Prostate gland (tissue), 2 donors: ENCODE results near the gene ARHGAP5.

Experiments used
- POLR2AphosphoS5 ChIP-seq: sonication (generic); formaldehyde crosslinking; IDR thresholded peaks from one replicate; pipeline ENCODE4 v1.6.1; 2017; ENCODE audit warnings: antibody characterized with exemption
- TF ChIP-seq, protein P1 (sequence below), 4 experiments: fragments of 200-600 bp in 2 of 4; fragments of 450-650 bp in 2 of 4; sonication (generic) in 2 of 4; IDR thresholded peaks; 1 replicate in 3 of 4; 2 replicates in 1 of 4; pipeline ENCODE4 v1.5.1; 2016 to 2019; ENCODE audit warnings: antibody characterized with exemption in 4 of 4, mild to moderate bottlenecking in 2 of 4, moderate library complexity in 2 of 4

DNA sequence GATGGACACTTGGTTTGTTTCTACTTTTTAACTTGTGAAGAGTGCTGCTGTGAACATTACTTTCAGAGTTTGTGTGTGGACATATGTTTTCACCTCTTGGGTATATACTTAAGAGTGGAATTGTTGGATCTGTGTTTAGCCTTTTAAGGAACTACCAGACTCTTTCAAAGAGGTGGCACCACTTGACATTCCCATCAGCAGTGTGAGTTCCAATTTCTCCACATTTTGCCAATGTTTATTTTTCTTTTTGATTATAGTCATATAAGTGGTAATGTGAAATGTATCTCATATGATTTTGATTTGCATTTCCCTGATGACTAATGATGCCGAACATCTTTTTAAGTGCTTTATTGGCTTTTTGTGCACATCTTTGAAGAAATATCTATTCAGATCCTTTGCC lies 44.8 kb downstream of the ARHGAP5 start:
- no peak for TF ChIP-seq POLR2AphosphoS5
- TF ChIP-seq, protein P1, sequence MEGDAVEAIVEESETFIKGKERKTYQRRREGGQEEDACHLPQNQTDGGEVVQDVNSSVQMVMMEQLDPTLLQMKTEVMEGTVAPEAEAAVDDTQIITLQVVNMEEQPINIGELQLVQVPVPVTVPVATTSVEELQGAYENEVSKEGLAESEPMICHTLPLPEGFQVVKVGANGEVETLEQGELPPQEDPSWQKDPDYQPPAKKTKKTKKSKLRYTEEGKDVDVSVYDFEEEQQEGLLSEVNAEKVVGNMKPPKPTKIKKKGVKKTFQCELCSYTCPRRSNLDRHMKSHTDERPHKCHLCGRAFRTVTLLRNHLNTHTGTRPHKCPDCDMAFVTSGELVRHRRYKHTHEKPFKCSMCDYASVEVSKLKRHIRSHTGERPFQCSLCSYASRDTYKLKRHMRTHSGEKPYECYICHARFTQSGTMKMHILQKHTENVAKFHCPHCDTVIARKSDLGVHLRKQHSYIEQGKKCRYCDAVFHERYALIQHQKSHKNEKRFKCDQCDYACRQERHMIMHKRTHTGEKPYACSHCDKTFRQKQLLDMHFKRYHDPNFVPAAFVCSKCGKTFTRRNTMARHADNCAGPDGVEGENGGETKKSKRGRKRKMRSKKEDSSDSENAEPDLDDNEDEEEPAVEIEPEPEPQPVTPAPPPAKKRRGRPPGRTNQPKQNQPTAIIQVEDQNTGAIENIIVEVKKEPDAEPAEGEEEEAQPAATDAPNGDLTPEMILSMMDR (IDR thresholded peaks at IDR 0.05), result no peak
